ENCODE data around the gene C3orf33. TPM values are rescaled to one million over a fixed set of nuclear protein-coding genes. Genes with fewer than 3 reads are reported as not detected.
"Not testable (repeated sequence)": the region's sequence is repeated elsewhere in the genome, so short reads cannot be mapped to it uniquely, and the experiment has no call there.

Gene C3orf33, protein sequence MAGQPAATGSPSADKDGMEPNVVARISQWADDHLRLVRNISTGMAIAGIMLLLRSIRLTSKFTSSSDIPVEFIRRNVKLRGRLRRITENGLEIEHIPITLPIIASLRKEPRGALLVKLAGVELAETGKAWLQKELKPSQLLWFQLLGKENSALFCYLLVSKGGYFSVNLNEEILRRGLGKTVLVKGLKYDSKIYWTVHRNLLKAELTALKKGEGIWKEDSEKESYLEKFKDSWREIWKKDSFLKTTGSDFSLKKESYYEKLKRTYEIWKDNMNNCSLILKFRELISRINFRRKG
- 1 to 10 TPM; 1.7 to 3.3 TPM for total RNA-seq

DNA sequence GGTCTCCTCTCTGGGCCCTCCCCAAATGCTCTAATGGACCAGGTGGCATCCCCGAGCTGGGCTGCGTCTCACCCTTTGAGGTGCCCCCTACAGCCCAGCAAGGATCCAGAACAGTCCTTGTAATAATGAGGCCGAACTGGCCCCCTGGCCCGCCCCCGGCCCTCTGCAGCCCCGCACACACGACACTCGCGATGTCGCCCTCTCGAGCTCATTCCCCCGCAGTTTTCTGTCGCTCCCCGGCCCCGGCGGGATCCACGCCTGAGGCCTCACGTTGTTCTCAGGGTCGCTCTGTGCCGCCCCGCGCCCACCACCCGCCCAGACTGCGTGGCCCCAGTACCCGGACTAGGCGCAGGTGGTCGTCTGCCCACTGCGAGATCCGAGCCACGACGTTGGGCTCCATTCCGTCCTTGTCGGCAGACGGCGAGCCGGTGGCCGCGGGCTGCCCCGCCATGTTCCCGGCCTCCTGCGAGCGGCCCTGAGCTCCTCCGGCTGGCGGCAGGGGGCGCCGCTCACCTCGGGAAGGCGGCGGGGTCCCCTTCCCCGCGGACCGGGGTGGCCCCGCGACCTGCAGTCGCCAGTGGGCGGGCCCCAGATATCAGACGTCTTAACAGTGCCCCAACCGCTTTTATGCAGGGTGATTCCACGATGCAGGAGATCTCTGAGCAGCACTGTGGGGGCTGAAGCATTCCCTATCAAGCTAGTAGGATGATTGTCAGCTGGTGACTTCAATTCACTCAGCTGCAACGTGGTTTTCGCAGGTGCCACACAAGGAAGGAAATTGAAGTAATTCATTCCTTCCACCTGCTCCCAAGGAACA lies at the start of gene C3orf33:
Gene C3orf33 (minus strand): TSS at position 477 of the 817 bp plus-strand sequence. CDS start 26 bp downstream, at position 451.
- peak within 1 kb of the TSS; percentile 88 to 95 for H3K27ac Mint-ChIP-seq
- H3K9me3 Mint-ChIP-seq = no peaks in the 10 kb centered on the region
- DNase-seq (ENCODE audit: low spot score in 2 of 2) (peak; percentile 85 to 87), ATAC-seq (peak; percentile 98)
- H3K36me3 Mint-ChIP-seq = peaks cover 0 to 6% of the 10 kb centered on the region in 2 donors

GRCh38 chr3:155854141-155854940 lies 48.3 kb upstream of the C3orf33 start, which contains the start of gene SLC33A1:
SLC33A1 (minus strand) TSS chr3:155854427; CDS start chr3:155853997, 430 bp downstream.
- peak; percentile 93 to 94 for ATAC-seq
- DNase-seq (ENCODE audit: low spot score in 2 of 2) = peak; percentile 97 to 99
- Mint-ChIP-seq H3K36me3 (peaks cover 30 to 31% of the 10 kb centered on the region in 2 donors), H3K27ac (peak within 1 kb of the TSS; percentile 97 to 98), H3K9me3 (no peaks in the 10 kb centered on the region)

DNA sequence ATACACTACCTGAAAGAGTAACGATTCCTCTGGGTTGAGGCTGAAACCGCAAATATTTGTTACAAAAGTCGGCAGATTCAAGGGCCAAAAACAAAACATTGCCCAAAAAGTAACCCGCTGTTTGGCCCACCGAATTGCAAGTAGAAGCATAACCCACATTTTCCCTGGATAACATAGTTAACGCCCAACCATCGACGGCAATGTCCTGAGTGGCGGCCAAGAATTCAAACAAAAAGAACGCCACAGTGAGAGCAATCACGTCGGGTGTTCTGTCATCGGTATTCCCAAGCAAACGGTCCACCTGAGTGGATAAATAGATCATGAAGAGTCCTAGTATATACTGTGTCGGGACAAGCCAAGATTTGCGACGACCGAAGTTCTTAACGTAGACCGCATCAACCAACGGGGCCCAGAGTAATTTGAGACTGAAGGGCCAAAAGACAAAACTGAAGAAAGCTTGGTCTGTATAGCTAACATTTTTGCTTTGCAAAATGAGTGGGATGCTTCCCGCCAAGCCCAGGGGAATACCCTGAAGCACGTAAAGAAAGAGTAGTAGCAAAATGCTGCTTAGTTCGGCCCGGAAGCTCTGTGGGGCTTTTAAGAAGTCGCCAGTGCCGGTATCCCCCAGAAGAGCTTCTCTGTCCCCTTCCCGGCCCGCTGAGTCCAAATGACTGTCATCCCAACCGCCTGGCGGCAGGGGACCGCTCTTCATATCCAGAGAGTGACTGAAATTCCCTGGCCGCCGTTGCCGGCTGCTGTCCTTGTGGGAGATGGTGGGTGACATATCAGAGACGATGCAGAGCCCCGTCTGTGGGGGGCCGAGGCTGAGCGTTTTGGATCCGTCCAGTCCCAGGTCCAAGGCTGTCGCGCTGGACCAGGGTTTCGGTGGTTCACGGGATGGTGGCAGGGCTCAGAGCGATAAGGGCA lies 47.4 kb upstream of the C3orf33 start:
- peak; percentile 38 to 72 for DNase-seq (ENCODE audit: low spot score in 2 of 2)
- ATAC-seq = peak; percentile 4 to 19
- peaks cover 30 to 31% of the 10 kb centered on the region in 2 donors for H3K36me3 Mint-ChIP-seq

DNA sequence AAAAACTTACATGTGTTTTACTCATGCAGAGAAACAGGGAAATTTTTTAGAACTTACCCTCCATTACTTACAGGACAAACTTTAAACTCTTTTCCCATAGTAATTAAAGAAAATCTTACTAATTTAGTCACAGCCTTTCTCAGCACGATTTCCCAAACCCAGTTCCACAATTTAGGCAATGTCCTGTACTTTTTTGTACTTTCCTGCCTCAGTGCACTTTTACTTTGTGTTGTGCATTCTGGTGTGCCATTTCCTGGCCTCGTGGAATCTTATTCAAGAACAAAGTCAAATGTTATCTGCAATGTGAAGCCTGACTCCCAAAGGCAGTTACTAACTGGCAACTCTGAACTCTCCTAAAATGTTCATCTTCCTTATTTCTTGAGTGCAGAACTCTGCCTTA lies 46.3 kb upstream of the C3orf33 start:
- Mint-ChIP-seq H3K9me3 (no peaks in the 10 kb centered on the region), H3K36me3 (peaks cover 31 to 34% of the 10 kb centered on the region in 2 donors), H3K27ac (peak overlapping the region; percentile 97 to 98)
- ATAC-seq (no peak), DNase-seq (ENCODE audit: low spot score in 2 of 2) (no peak)

More for the DNA sequence above, 47.4 kb upstream of the C3orf33 start:
- no peaks in the 10 kb centered on the region for H3K9me3 Mint-ChIP-seq
- peak overlapping the region; percentile 97 to 98 for H3K27ac Mint-ChIP-seq

- not testable (repeated sequence) for ATAC-seq; H3K27ac Mint-ChIP-seq; H3K9me3 Mint-ChIP-seq; DNase-seq (ENCODE audit: low spot score in 2 of 2)
- peaks cover 26 to 30% of the 10 kb centered on the region in 2 donors for H3K36me3 Mint-ChIP-seq
These were observed 43.3 kb upstream of the C3orf33 start for GRCh38 chr3:155849404-155849803.

GRCh38 chr3:155847993-155848392 lies 41.9 kb upstream of the C3orf33 start:
- Mint-ChIP-seq H3K36me3 (peaks cover 14 to 18% of the 10 kb centered on the region in 2 donors), H3K9me3 (no peaks in the 10 kb centered on the region), H3K27ac (no peak overlapping the region)
- no peak for DNase-seq (ENCODE audit: low spot score in 2 of 2)
- ATAC-seq = no peak

DNA sequence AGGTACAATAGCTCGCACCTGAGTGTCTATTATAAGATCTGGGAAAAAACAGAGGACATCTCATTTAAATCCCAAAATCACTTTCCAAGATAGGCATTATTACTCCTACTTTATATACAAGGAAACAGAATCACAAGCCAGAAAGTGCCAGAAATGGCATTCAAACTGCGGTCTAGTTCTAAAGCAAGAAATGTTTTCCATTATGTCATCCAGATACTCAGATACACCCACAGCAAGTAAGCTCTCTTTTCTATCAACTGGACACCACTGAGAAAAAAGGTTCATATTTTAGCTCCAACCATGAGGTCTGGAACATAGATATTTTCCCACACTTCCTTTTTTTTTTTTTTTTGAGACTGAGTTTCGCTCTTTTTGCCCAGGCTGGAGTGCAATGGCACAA lies 40.0 kb upstream of the C3orf33 start:
- DNase-seq (ENCODE audit: low spot score in 2 of 2) = no peak
- Mint-ChIP-seq H3K27ac (no peak overlapping the region), H3K36me3 (peaks cover 0 to 4% of the 10 kb centered on the region in 2 donors), H3K9me3 (no peaks in the 10 kb centered on the region)
- ATAC-seq = no peak

- H3K27ac Mint-ChIP-seq = no peak overlapping the region
These were observed 37.5 kb upstream of the C3orf33 start for GRCh38 chr3:155843569-155843968.

GRCh38 chr3:155835341-155836071 lies 29.4 kb upstream of the C3orf33 start:
- H3K9me3 Mint-ChIP-seq = no peaks in the 10 kb centered on the region
- DNase-seq (ENCODE audit: low spot score in 2 of 2) = no peak
- peaks cover 0 to 10% of the 10 kb centered on the region in 2 donors for H3K36me3 Mint-ChIP-seq
- peak in 1 of 2 donors; percentile 59 for ATAC-seq
- no peak overlapping the region for H3K27ac Mint-ChIP-seq

More at GRCh38 chr3:155843569-155843968, 37.5 kb upstream of the C3orf33 start:
- peaks cover 0 to 4% of the 10 kb centered on the region in 2 donors for H3K36me3 Mint-ChIP-seq
- ATAC-seq (no peak), DNase-seq (ENCODE audit: low spot score in 2 of 2) (no peak)
- H3K9me3 Mint-ChIP-seq = no peaks in the 10 kb centered on the region

DNA sequence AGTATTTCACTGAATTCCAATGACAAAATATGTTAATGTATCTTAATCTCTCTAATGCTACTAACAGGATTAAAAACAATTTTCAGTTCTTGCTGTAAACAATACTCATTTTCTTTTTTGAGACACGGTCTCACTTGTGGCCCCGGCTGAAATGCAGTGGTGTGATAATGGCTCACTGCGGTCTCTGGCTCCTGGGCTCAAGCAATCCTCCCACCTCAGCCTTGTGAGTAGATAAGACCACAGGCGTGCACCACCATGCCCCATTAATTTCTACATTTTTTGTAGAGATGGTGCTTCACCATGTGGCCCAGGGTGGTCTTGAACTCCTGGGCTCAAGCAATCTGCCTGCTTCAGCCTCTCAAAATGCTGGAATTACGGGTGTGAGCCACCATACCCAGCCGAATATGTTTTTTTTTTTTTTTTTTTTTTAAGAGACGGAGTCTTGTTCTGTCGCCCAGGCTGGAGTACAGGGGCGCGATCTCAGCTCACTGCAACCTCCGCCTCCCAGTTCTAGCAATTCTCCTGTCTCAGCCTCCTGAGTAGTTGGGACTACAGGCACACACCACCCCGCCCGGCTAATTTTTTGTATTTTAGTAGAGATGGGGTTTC lies 22.5 kb upstream of the C3orf33 start:
- DNase-seq (ENCODE audit: low spot score in 2 of 2); H3K36me3 Mint-ChIP-seq: not testable (repeated sequence)

DNA sequence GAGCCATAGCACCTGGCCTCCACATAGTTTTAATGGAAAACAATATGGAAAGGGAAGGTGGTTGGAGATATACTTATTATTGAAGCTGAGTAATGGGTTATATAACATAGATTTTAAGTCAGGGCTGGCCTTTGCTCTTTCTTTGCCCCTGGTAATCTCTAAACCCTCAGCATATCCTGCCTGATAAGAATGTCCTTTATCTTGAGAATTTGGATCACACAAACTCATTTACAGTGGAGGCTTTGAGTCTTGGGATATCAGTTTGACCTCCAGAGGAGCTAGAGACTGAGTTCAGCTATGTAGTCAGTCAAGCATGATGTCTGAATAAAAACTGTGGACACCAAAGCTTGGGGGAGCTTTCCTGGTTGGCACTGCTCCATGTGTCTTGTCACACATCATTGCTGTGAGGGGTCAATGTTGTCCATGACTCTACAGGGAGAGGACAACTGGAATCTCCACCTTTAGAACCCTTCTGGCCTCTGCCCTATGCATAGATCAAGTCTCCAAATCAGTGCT lies 9.0 kb upstream of the C3orf33 start:
- Mint-ChIP-seq H3K27ac (no peak overlapping the region), H3K36me3 (no peaks in the 10 kb centered on the region), H3K9me3 (no peaks in the 10 kb centered on the region)
- no peak for ATAC-seq
- no peak for DNase-seq (ENCODE audit: low spot score in 2 of 2)

More for the DNA sequence above, 22.5 kb upstream of the C3orf33 start:
- H3K9me3 Mint-ChIP-seq, ATAC-seq: not testable (repeated sequence)
- peak overlapping the region in 1 of 2 donors; percentile 14 for H3K27ac Mint-ChIP-seq

- ATAC-seq; H3K27ac Mint-ChIP-seq; DNase-seq (ENCODE audit: low spot score in 2 of 2); H3K36me3 Mint-ChIP-seq; H3K9me3 Mint-ChIP-seq: not testable (repeated sequence)
These were observed 7.1 kb upstream of the C3orf33 start for GRCh38 chr3:155813224-155813623.

DNA sequence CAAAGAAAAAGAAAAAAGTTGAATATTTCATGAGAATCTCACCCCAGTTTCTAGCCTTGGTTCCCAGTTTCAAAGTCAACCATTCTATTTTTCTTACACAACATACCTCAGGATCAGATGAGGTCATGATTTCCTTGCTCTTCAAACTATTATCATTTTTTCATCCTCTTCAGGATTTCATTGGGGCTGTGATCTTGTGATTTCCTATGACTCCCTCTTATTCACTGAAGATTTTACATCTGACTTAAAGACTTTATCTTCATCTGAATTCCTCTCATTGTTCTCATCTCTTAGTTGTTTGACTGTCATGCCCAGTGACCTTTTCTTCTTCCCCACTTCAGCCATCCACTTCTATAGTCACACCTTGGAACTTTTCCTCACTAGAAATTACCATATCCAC lies 3.1 kb upstream of the C3orf33 start:
- Mint-ChIP-seq H3K36me3 (no peaks in the 10 kb centered on the region), H3K9me3 (no peaks in the 10 kb centered on the region), H3K27ac (no peak overlapping the region)
- DNase-seq (ENCODE audit: low spot score in 2 of 2) (no peak), ATAC-seq (no peak)

- H3K36me3 Mint-ChIP-seq = no peaks in the 10 kb centered on the region
- ATAC-seq = no peak
- H3K9me3 Mint-ChIP-seq = no peaks in the 10 kb centered on the region
- no peak overlapping the region for H3K27ac Mint-ChIP-seq
- DNase-seq (ENCODE audit: low spot score in 2 of 2) = no peak
These were observed 1.7 kb upstream of the C3orf33 start for GRCh38 chr3:155807823-155808222.

All from activated naive CD4-positive, alpha-beta T cell treated with anti-CD3 and anti-CD28 coated beads, Interleukin-2, amount 50 U/mL, for 72 hours (primary cell).